ENCODE measurements around the gene BBX.

The BBX gene

DNA sequence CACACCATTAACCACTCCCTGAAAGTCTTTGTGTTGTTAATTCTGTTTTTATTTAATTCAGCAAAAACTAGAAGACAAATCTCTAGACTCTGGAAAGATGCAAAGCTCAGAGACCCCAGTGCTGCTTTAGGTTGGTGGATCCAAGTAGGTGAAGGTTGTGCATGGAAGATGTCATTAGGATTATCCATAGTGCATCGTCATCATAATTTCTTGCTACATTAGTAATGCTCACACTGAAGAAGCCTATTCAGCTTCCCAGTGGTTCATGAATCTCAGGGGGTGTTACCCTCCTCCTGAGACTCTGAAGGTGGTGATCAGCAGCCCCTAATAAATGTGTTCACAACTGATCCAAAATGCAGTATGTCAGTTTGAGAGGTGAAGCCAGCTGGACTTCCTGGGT lies 295.3 kb downstream of the BBX start:
- DNase-seq (ENCODE audit: extremely low read depth, low read depth): no peak
- TF ChIP-seq, protein P1, sequence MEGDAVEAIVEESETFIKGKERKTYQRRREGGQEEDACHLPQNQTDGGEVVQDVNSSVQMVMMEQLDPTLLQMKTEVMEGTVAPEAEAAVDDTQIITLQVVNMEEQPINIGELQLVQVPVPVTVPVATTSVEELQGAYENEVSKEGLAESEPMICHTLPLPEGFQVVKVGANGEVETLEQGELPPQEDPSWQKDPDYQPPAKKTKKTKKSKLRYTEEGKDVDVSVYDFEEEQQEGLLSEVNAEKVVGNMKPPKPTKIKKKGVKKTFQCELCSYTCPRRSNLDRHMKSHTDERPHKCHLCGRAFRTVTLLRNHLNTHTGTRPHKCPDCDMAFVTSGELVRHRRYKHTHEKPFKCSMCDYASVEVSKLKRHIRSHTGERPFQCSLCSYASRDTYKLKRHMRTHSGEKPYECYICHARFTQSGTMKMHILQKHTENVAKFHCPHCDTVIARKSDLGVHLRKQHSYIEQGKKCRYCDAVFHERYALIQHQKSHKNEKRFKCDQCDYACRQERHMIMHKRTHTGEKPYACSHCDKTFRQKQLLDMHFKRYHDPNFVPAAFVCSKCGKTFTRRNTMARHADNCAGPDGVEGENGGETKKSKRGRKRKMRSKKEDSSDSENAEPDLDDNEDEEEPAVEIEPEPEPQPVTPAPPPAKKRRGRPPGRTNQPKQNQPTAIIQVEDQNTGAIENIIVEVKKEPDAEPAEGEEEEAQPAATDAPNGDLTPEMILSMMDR (IDR thresholded peaks at IDR 0.05; ENCODE audit: low read depth, low read length): no peak

DNA sequence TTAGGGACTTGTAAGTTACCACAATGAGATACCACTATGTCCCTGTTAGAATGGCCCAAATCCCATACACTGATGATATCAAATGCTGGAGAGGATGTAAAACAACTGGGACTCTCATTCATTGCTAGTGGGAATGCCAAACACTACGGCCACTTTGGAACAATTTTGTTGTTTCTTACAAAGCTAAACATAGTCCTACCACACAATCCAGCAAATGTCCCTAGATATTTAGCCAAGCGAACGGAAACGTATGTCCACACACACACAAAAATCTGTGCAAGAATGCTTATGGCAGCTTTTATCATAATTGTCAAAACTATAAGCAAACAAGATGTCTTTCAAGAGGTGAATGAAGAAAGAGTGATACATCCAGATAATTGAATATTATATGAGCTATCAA lies 296.9 kb downstream of the BBX start:
- TF ChIP-seq, protein P1 (IDR thresholded peaks at IDR 0.05; ENCODE audit: low read depth, low read length): no peak
- no peak for DNase-seq (ENCODE audit: extremely low read depth, low read depth)

DNA sequence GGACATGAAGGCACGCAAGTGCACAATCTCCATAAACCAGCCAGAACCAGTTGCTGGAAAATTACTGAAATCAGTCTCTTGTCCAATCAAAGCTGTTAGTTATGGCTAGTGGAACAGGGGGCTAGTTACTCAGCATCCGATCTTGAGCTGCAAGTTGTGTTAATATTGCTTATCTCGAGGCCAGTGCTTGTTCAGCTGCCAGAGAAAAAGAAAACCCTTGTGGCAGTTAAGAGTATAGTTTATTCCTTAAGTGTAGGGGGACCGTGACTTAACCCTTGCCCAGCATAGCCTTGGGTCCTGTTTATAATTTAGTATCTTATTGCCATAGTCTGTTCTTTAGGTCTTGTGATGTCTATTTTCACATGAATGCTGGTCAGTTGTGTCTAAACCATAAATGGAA lies 299.5 kb downstream of the BBX start:
- DNase-seq (ENCODE audit: extremely low read depth, low read depth): no peak
- TF ChIP-seq, protein P1 (IDR thresholded peaks at IDR 0.05; ENCODE audit: low read depth, low read length): no peak

DNA sequence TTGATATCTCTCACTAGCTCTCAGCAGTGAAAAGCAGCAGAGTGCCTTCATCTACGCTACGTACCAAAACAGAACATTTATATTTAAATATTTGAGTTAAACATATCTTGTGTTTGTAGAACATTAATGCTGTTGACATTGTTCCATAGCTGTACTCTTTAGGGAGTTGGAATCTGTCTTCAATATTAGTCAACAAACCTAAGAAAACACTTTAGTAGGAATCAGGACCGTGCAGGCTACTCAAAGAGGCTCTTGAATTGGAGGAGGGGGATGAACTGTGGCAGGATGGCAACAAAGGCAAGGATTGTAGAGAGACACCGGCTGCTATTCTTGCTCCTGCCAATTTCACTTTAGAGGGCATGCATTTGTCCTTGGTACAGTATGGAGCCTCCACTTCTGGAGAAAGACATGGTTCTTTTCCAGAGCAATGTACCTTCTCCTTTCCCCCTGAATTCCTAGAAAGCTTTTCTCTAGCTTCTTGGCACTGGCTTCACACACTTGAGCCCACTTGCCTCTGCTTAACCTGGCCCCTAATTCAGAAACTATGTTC lies 302.1 kb downstream of the BBX start:
- TF ChIP-seq, protein P1 (IDR thresholded peaks at IDR 0.05; ENCODE audit: low read depth, low read length): no peak
- no peak for DNase-seq (ENCODE audit: extremely low read depth, low read depth)

DNA sequence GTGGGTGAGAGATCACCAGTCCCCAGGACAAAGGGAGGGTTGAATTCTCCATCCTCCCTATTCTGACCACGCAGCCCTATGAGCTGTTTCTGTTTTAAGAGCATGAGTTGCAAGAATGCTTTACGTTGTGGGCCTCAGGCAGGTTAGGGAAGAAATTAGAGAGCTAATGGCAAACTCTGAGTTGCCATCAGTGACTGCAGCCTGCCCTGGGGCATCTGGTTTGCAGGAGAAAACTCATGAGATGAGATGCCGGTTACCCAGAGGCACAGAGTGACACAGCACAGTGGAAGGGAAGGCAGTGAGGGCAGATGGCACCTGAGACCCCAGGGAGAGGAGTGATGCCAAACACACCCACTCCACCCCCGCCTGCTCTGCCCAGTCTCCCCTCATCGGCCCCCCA lies 302.8 kb downstream of the BBX start:
- TF ChIP-seq, protein P1 (IDR thresholded peaks at IDR 0.05; ENCODE audit: low read depth, low read length): no peak
- DNase-seq (ENCODE audit: extremely low read depth, low read depth): no peak

DNA sequence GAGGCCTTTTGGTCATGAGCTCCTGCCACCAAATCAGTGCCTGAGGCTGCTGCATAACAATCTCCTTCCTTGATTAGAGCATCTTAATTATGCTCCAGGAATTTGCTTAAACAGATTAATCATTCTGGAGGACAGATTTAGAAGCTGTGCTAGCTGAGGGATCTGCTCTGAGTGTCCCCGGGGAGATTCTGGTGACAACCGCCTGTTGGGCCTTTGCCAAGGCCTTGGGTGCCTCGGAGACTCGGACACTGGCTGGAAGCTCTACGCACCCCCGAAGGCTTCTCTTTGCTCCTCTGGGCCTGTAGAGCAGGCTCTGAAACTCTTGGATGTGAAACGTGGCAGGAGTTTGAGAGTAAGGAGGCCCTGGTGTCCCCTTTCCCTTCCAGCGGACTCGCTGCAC lies 304.0 kb downstream of the BBX start:
- DNase-seq (ENCODE audit: extremely low read depth, low read depth): no peak
- TF ChIP-seq, protein P1 (IDR thresholded peaks at IDR 0.05; ENCODE audit: low read depth, low read length): no peak

DNA sequence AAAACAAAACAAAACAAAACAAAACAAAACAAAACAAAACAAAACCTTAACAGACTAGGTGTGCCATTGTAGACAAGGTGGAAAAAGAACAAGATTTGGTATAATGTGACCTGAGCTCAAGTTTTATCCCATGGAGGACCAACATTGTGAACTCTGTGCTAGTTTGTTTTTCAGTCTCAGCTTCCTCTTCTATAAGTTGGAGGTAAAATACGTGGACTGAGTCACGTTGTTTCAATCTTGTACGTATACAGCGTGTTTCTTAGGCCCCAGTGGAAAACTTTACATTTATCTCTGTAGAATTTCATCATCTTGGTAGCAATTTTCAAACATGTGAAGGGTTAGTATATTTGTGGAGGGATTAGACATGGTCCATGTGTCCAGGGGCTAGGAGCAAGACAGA lies 306.4 kb downstream of the BBX start:
- TF ChIP-seq, protein P1 (IDR thresholded peaks at IDR 0.05; ENCODE audit: low read depth, low read length): no peak
- DNase-seq (ENCODE audit: extremely low read depth, low read depth): no peak
